HepG2 (cell line): ENCODE data around the gene GPS1. TPM values are rescaled to one million over a fixed set of nuclear protein-coding genes. Genes with fewer than 3 reads are reported as not detected.

Experiments
- ARHGAP35 ChIP-seq: sonication (generic); formaldehyde crosslinking; IDR thresholded peaks from 2 replicates; pipeline ENCODE4 v1.9.0; 2022; ENCODE audit warnings: mild to moderate bottlenecking, inconsistent platforms, moderate library complexity, missing genetic modification reagents, borderline replicate concordance
- CSRNP1 ChIP-seq: sonication (generic); formaldehyde crosslinking; IDR thresholded peaks from 2 replicates; pipeline ENCODE4 v1.8.1; 2023; ENCODE audit warnings: mild to moderate bottlenecking, missing genetic modification reagents
- TBP ChIP-seq: sonication (generic); formaldehyde crosslinking; IDR thresholded peaks from 2 replicates; pipeline ENCODE4 v1.5.0; 2020; ENCODE audit warnings: missing genetic modification reagents
- ZNF142 ChIP-seq: sonication (generic); formaldehyde crosslinking; IDR thresholded peaks from 2 replicates; pipeline ENCODE4 v1.4.0; 2020; ENCODE audit warnings: missing genetic modification reagents
- ZNF605 ChIP-seq: sonication (generic); formaldehyde crosslinking; IDR thresholded peaks from 2 replicates; pipeline ENCODE4 v1.8.0; 2022; ENCODE audit warnings: mild to moderate bottlenecking, missing genetic modification reagents
- ZNF891 ChIP-seq: sonication (generic); formaldehyde crosslinking; IDR thresholded peaks from 2 replicates; pipeline ENCODE4 v1.5.0; 2020; ENCODE audit warnings: mild to moderate bottlenecking, missing genetic modification reagents
- polyA plus RNA-seq, 8 experiments: library from polyadenylated mRNA; depleted of rRNA in 3 of 8; stranded (reverse) in 7 of 8; unstranded in 1 of 8; fragments of >200 nt; fragmentation: Illumina TruSeq in 4 of 8; extraction: Trizol in 4 of 8; gene quantifications; 2 replicates each; pipeline versions ENCODE4 v1.2.1 to v1.2.3, GENCODE V29; 2011 to 2016; ENCODE audit warnings: low read depth in 4 of 8, missing spikeins in 1 of 8, mixed read lengths in 1 of 8; ENCODE audit not compliant: insufficient read depth in 1 of 8
- total RNA-seq, 5 experiments: library from RNA; depleted of rRNA; stranded (reverse); fragments of >200 nt; fragmentation: Illumina TruSeq; extraction: Trizol; gene quantifications; 2 replicates each; pipeline ENCODE4 v1.2.3, GENCODE V29; 2016; ENCODE audit warnings: low read depth in 1 of 5

GPS1 gene
- total and polyA plus RNA-seq, 2 of the 13 experiments (the other 11 are each of a cell fraction or from before 2014, with no cell fraction given) = 124 to 128 TPM

- TF ChIP-seq CSRNP1 (CRISPR knock-in tag) (peak; percentile 71), ZNF605 (CRISPR knock-in tag) (0 out of 2 replicates have a peak, but pooled peaks have one; percentile 43), ARHGAP35 (CRISPR knock-in tag) (no peak), TBP (CRISPR knock-in tag) (no peak), ZNF891 (CRISPR knock-in tag) (peak; percentile 15; the same call in 1 of the 2 replicates), ZNF142 (CRISPR knock-in tag) (no peak)
Observed at GRCh38 chr17:82020572-82021106, 31.1 kb upstream of the GPS1 start (continued).
